Measurements from ENCODE around the gene JRKL. TPM values are rescaled to one million over a fixed set of nuclear protein-coding genes. Genes with fewer than 3 reads are reported as not detected.
"Not testable (repeated sequence)": the region's sequence is repeated elsewhere in the genome, so short reads cannot be mapped to it uniquely, and the experiment has no call there.

The JRKL gene
- total RNA-seq, 2 donors from 2014 or later, result 3.7 to 4.7 TPM

GRCh38 chr11:96412761-96413381, 23.1 kb downstream of the JRKL start:
- H3K27ac Mint-ChIP-seq, result no peak overlapping the region
- no peak for DNase-seq
- peaks cover 5% of the 10 kb centered on the region for H3K36me3 Mint-ChIP-seq (ENCODE audit: low read depth)
- H3K4me3 Mint-ChIP-seq, result no peak overlapping the region
- no peak for ATAC-seq
- no peaks in the 10 kb centered on the region for H3K4me1 Mint-ChIP-seq
- no peaks in the 10 kb centered on the region for H3K9me3 ChIP-seq (ENCODE audit: control insufficient read depth, low read length, poor library complexity, severe bottlenecking)
- peaks cover 42% of the 10 kb centered on the region for H3K27me3 Mint-ChIP-seq

GRCh38 chr11:96413408-96413807, 23.6 kb downstream of the JRKL start:
- peaks cover 5% of the 10 kb centered on the region for H3K36me3 Mint-ChIP-seq (ENCODE audit: low read depth)
- ATAC-seq (no peak), DNase-seq (no peak)
- H3K4me1 Mint-ChIP-seq, result no peaks in the 10 kb centered on the region
- peaks cover 48% of the 10 kb centered on the region for H3K27me3 Mint-ChIP-seq
- no peaks in the 10 kb centered on the region for H3K9me3 ChIP-seq (ENCODE audit: control insufficient read depth, low read length, poor library complexity, severe bottlenecking)
- H3K4me3 Mint-ChIP-seq, result no peak overlapping the region
- no peak overlapping the region for H3K27ac Mint-ChIP-seq

GRCh38 chr11:96424693-96425092, 34.9 kb downstream of the JRKL start:
- peaks cover 52% of the 10 kb centered on the region for H3K27me3 Mint-ChIP-seq
- DNase-seq, result no peak
- H3K4me1 Mint-ChIP-seq, result peaks cover 2% of the 10 kb centered on the region
- H3K4me3 Mint-ChIP-seq, result no peak overlapping the region
- H3K9me3 ChIP-seq (ENCODE audit: control insufficient read depth, low read length, poor library complexity, severe bottlenecking), result no peaks in the 10 kb centered on the region
- no peak overlapping the region for H3K27ac Mint-ChIP-seq
- ATAC-seq, result no peak
- H3K36me3 Mint-ChIP-seq (ENCODE audit: low read depth), result peaks cover 4% of the 10 kb centered on the region

- H3K27me3 Mint-ChIP-seq, result peaks cover 52% of the 10 kb centered on the region
- H3K4me1 Mint-ChIP-seq, result peaks cover 2% of the 10 kb centered on the region
- H3K27ac Mint-ChIP-seq, result no peak overlapping the region
- ATAC-seq, result no peak
- H3K36me3 Mint-ChIP-seq (ENCODE audit: low read depth), result no peaks in the 10 kb centered on the region
- H3K9me3 ChIP-seq (ENCODE audit: control insufficient read depth, low read length, poor library complexity, severe bottlenecking), result no peaks in the 10 kb centered on the region
- DNase-seq, result no peak
- H3K4me3 Mint-ChIP-seq, result no peak overlapping the region
These were observed 40.9 kb downstream of the JRKL start for GRCh38 chr11:96430668-96431067.

GRCh38 chr11:96432654-96433053, 42.8 kb downstream of the JRKL start:
- not testable (repeated sequence) for H3K9me3 ChIP-seq (ENCODE audit: control insufficient read depth, low read length, poor library complexity, severe bottlenecking); H3K36me3 Mint-ChIP-seq (ENCODE audit: low read depth); ATAC-seq; H3K27ac Mint-ChIP-seq; H3K4me3 Mint-ChIP-seq; H3K4me1 Mint-ChIP-seq; DNase-seq
- peaks cover 56% of the 10 kb centered on the region for H3K27me3 Mint-ChIP-seq

Other genes with a start within 250 kb of the JRKL start
- gene MAML2, start 46.8 kb upstream of the JRKL start, total RNA-seq, result 10 to 100 TPM; 29.2 to 34.9 TPM
- 10 to 100 TPM; 22.2 to 24.1 TPM for gene CCDC82, start 101 bp upstream of the JRKL start, total RNA-seq

All from T-helper 17 cell (primary cell).